ENCODE results near the gene DUSP1.

Gene DUSP1

GRCh38 chr5:172777881-172778814, 7.2 kb upstream of the DUSP1 start:
- DNase-seq (ENCODE audit: low spot score) = no peak

- no peak for DNase-seq (ENCODE audit: low spot score)
Observed at GRCh38 chr5:172776235-172776594, 5.2 kb upstream of the DUSP1 start.

- DNase-seq (ENCODE audit: low spot score) = no peak
Observed at GRCh38 chr5:172775326-172776234, 4.6 kb upstream of the DUSP1 start.

GRCh38 chr5:172774561-172775315, 3.7 kb upstream of the DUSP1 start:
- DNase-seq (ENCODE audit: low spot score) = no peak

GRCh38 chr5:172773481-172774469, 2.8 kb upstream of the DUSP1 start:
- DNase-seq (ENCODE audit: low spot score) = no peak

- peak; percentile 87 for DNase-seq (ENCODE audit: low spot score)
Observed at GRCh38 chr5:172772112-172772906, 1.3 kb upstream of the DUSP1 start.

GRCh38 chr5:172771439-172772111, 580 bp upstream of the DUSP1 start:
- peak; percentile 20 for DNase-seq (ENCODE audit: low spot score)

- DNase-seq (ENCODE audit: low spot score) = no peak
Observed at GRCh38 chr5:172770374-172770674, 671 bp downstream of the DUSP1 start.

- no peak for DNase-seq (ENCODE audit: low spot score)
Observed at GRCh38 chr5:172769616-172770373, 1.2 kb downstream of the DUSP1 start.

- no peak for DNase-seq (ENCODE audit: low spot score)
Observed at GRCh38 chr5:172769342-172769615, 1.7 kb downstream of the DUSP1 start.

GRCh38 chr5:172768573-172769341, 2.2 kb downstream of the DUSP1 start:
- no peak for DNase-seq (ENCODE audit: low spot score)

GRCh38 chr5:172768098-172768572, 2.9 kb downstream of the DUSP1 start:
- no peak for DNase-seq (ENCODE audit: low spot score)

GRCh38 chr5:172766287-172767108, 4.5 kb downstream of the DUSP1 start:
- DNase-seq (ENCODE audit: low spot score) = no peak

- DNase-seq (ENCODE audit: low spot score) = no peak
Observed at GRCh38 chr5:172765766-172766286, 5.2 kb downstream of the DUSP1 start.

- DNase-seq (ENCODE audit: low spot score) = peak; percentile 98
Observed at GRCh38 chr5:172764861-172765765, 5.9 kb downstream of the DUSP1 start.

GRCh38 chr5:172763120-172763464, 7.9 kb downstream of the DUSP1 start:
- no peak for DNase-seq (ENCODE audit: low spot score)
